SK-N-MC (cell line): ENCODE data around the gene DAD1.

Experiments
- EZH2 ChIP-seq: fragments of 200-600 bp; sonication (generic); IDR thresholded peaks from one replicate; pipeline ENCODE4 v1.6.1; 2017; ENCODE audit warnings: antibody characterized with exemption
- POLR2AphosphoS5 ChIP-seq: IDR thresholded peaks from 2 replicates; pipeline ENCODE4 v1.6.1; 2012; ENCODE audit warnings: mild to moderate bottlenecking, low read depth, low read length, borderline replicate concordance

- no peak for TF ChIP-seq EZH2
- no peak for TF ChIP-seq POLR2AphosphoS5
These were observed 71.8 kb downstream of the DAD1 start for GRCh38 chr14:22517117-22517720.
